Activated T-helper 17 cell treated with anti-CD3 and anti-CD28 coated beads, Interleukin-2, amount 50 U/mL, for 72 hours (primary cell): ENCODE data around the gene GLP2R. TPM values are rescaled to one million over a fixed set of nuclear protein-coding genes. Genes with fewer than 3 reads are reported as not detected.

Experiments used
- ATAC-seq: fragments of 150-1000 bp; cut with Tn5 transposase; replicated peaks from 2 replicates; pipeline ENCODE4 v1.10.0; 2021; ENCODE audit warnings: mild to moderate bottlenecking, moderate library complexity
- H3K27ac Mint-ChIP-seq: one replicate; pipeline ENCODE4 v1.8.0; 2022; ENCODE audit warnings: mixed read lengths
- H3K27me3 Mint-ChIP-seq: one replicate; pipeline ENCODE4 v1.8.0; 2022; ENCODE audit warnings: mixed read lengths
- H3K36me3 Mint-ChIP-seq: one replicate; pipeline ENCODE4 v1.8.0; 2022; ENCODE audit warnings: low read depth, mild to moderate bottlenecking, mixed read lengths
- H3K4me1 Mint-ChIP-seq: one replicate; pipeline ENCODE4 v1.8.0; 2022; ENCODE audit warnings: mixed read lengths
- H3K4me3 Mint-ChIP-seq: one replicate; pipeline ENCODE4 v1.8.0; 2022; ENCODE audit warnings: mild to moderate bottlenecking, mixed read lengths
- H3K9me3 Mint-ChIP-seq: one replicate; pipeline ENCODE4 v1.8.0; 2022; ENCODE audit warnings: mixed read lengths
- total RNA-seq, 2 donors: library from RNA; stranded (reverse); gene quantifications; one replicate each; pipeline ENCODE4 v1.2.3, GENCODE V29; 2022

GLP2R gene
- total RNA-seq, 2 donors from 2014 or later: not detected

GRCh38 chr17:9924735-9925191 is 99.0 kb downstream of the GLP2R start:
- Mint-ChIP-seq H3K4me1 (no peaks in the 10 kb centered on the region), H3K36me3 (no peaks in the 10 kb centered on the region), H3K4me3 (no peak overlapping the region), H3K27me3 (no peaks in the 10 kb centered on the region), H3K27ac (no peak overlapping the region), H3K9me3 (no peaks in the 10 kb centered on the region)
- peak; percentile 57 for ATAC-seq

GRCh38 chr17:9925457-9925856 is 99.7 kb downstream of the GLP2R start:
- ATAC-seq: no peak
- no peaks in the 10 kb centered on the region for H3K9me3 Mint-ChIP-seq
- H3K4me3 Mint-ChIP-seq: no peak overlapping the region
- no peaks in the 10 kb centered on the region for H3K27me3 Mint-ChIP-seq
- no peak overlapping the region for H3K27ac Mint-ChIP-seq
- no peaks in the 10 kb centered on the region for H3K4me1 Mint-ChIP-seq
- no peaks in the 10 kb centered on the region for H3K36me3 Mint-ChIP-seq

GRCh38 chr17:9926150-9926804 is 100.6 kb downstream of the GLP2R start:
- ATAC-seq: no peak
- peaks cover 2% of the 10 kb centered on the region for H3K27me3 Mint-ChIP-seq
- no peaks in the 10 kb centered on the region for H3K9me3 Mint-ChIP-seq
- no peak overlapping the region for H3K4me3 Mint-ChIP-seq
- no peaks in the 10 kb centered on the region for H3K4me1 Mint-ChIP-seq
- no peak overlapping the region for H3K27ac Mint-ChIP-seq
- H3K36me3 Mint-ChIP-seq: no peaks in the 10 kb centered on the region

GRCh38 chr17:9928601-9929333 is 103.0 kb downstream of the GLP2R start:
- no peaks in the 10 kb centered on the region for H3K9me3 Mint-ChIP-seq
- H3K4me1 Mint-ChIP-seq: no peaks in the 10 kb centered on the region
- no peak for ATAC-seq
- no peaks in the 10 kb centered on the region for H3K36me3 Mint-ChIP-seq
- H3K27me3 Mint-ChIP-seq: peaks cover 9% of the 10 kb centered on the region
- no peak overlapping the region for H3K4me3 Mint-ChIP-seq
- no peak overlapping the region for H3K27ac Mint-ChIP-seq

- Mint-ChIP-seq H3K27ac (no peak overlapping the region), H3K9me3 (no peaks in the 10 kb centered on the region), H3K4me1 (no peaks in the 10 kb centered on the region), H3K27me3 (peaks cover 9% of the 10 kb centered on the region), H3K36me3 (no peaks in the 10 kb centered on the region), H3K4me3 (no peak overlapping the region)
- ATAC-seq: no peak
Measured at GRCh38 chr17:9929871-9930270, 104.1 kb downstream of the GLP2R start.

GRCh38 chr17:9931144-9931741 is 105.5 kb downstream of the GLP2R start:
- H3K27ac Mint-ChIP-seq: no peak overlapping the region
- H3K27me3 Mint-ChIP-seq: peaks cover 9% of the 10 kb centered on the region
- ATAC-seq: no peak
- no peaks in the 10 kb centered on the region for H3K36me3 Mint-ChIP-seq
- no peaks in the 10 kb centered on the region for H3K4me1 Mint-ChIP-seq
- no peaks in the 10 kb centered on the region for H3K9me3 Mint-ChIP-seq
- H3K4me3 Mint-ChIP-seq: no peak overlapping the region

- no peaks in the 10 kb centered on the region for H3K4me1 Mint-ChIP-seq
- H3K36me3 Mint-ChIP-seq: no peaks in the 10 kb centered on the region
- no peak overlapping the region for H3K4me3 Mint-ChIP-seq
- H3K9me3 Mint-ChIP-seq: no peaks in the 10 kb centered on the region
- H3K27ac Mint-ChIP-seq: no peak overlapping the region
- no peak for ATAC-seq
- peaks cover 9% of the 10 kb centered on the region for H3K27me3 Mint-ChIP-seq
Measured at GRCh38 chr17:9932491-9932890, 106.8 kb downstream of the GLP2R start.

GRCh38 chr17:9934331-9934730 is 108.6 kb downstream of the GLP2R start:
- Mint-ChIP-seq H3K36me3 (no peaks in the 10 kb centered on the region), H3K4me1 (no peaks in the 10 kb centered on the region), H3K27me3 (peaks cover 9% of the 10 kb centered on the region), H3K27ac (no peak overlapping the region), H3K9me3 (no peaks in the 10 kb centered on the region), H3K4me3 (no peak overlapping the region)
- no peak for ATAC-seq

GRCh38 chr17:9935408-9935807 is 109.7 kb downstream of the GLP2R start:
- Mint-ChIP-seq H3K4me3 (no peak overlapping the region), H3K27ac (no peak overlapping the region), H3K36me3 (no peaks in the 10 kb centered on the region), H3K4me1 (no peaks in the 10 kb centered on the region), H3K27me3 (peaks cover 9% of the 10 kb centered on the region), H3K9me3 (no peaks in the 10 kb centered on the region)
- no peak for ATAC-seq

GRCh38 chr17:9936095-9936494 is 110.4 kb downstream of the GLP2R start:
- H3K27ac Mint-ChIP-seq: no peak overlapping the region
- H3K36me3 Mint-ChIP-seq: no peaks in the 10 kb centered on the region
- no peaks in the 10 kb centered on the region for H3K4me1 Mint-ChIP-seq
- H3K9me3 Mint-ChIP-seq: no peaks in the 10 kb centered on the region
- H3K4me3 Mint-ChIP-seq: no peak overlapping the region
- H3K27me3 Mint-ChIP-seq: peaks cover 8% of the 10 kb centered on the region
- no peak for ATAC-seq

GRCh38 chr17:9937241-9937761 is 111.6 kb downstream of the GLP2R start:
- no peaks in the 10 kb centered on the region for H3K36me3 Mint-ChIP-seq
- no peak for ATAC-seq
- no peak overlapping the region for H3K27ac Mint-ChIP-seq
- H3K4me1 Mint-ChIP-seq: no peaks in the 10 kb centered on the region
- H3K4me3 Mint-ChIP-seq: no peak overlapping the region
- H3K9me3 Mint-ChIP-seq: no peaks in the 10 kb centered on the region
- H3K27me3 Mint-ChIP-seq: no peaks in the 10 kb centered on the region

GRCh38 chr17:9937901-9938300 is 112.2 kb downstream of the GLP2R start:
- H3K9me3 Mint-ChIP-seq: no peaks in the 10 kb centered on the region
- no peak overlapping the region for H3K27ac Mint-ChIP-seq
- no peaks in the 10 kb centered on the region for H3K36me3 Mint-ChIP-seq

GRCh38 chr17:9938764-9939163 is 113.0 kb downstream of the GLP2R start:
- H3K9me3 Mint-ChIP-seq: no peaks in the 10 kb centered on the region
- no peaks in the 10 kb centered on the region for H3K4me1 Mint-ChIP-seq
- no peaks in the 10 kb centered on the region for H3K36me3 Mint-ChIP-seq
- no peak overlapping the region for H3K4me3 Mint-ChIP-seq
- no peaks in the 10 kb centered on the region for H3K27me3 Mint-ChIP-seq
- no peak overlapping the region for H3K27ac Mint-ChIP-seq
- no peak for ATAC-seq

More at GRCh38 chr17:9937901-9938300, 112.2 kb downstream of the GLP2R start:
- no peak for ATAC-seq
- Mint-ChIP-seq H3K4me3 (no peak overlapping the region), H3K27me3 (no peaks in the 10 kb centered on the region), H3K4me1 (no peaks in the 10 kb centered on the region)

GRCh38 chr17:9940841-9941240 is 115.1 kb downstream of the GLP2R start:
- Mint-ChIP-seq H3K36me3 (no peaks in the 10 kb centered on the region), H3K4me1 (no peaks in the 10 kb centered on the region), H3K9me3 (no peaks in the 10 kb centered on the region), H3K27me3 (peaks cover 3% of the 10 kb centered on the region), H3K27ac (no peak overlapping the region), H3K4me3 (no peak overlapping the region)
- ATAC-seq: no peak

- no peak for ATAC-seq
- no peak overlapping the region for H3K4me3 Mint-ChIP-seq
Measured at GRCh38 chr17:9941305-9941704, 115.6 kb downstream of the GLP2R start.

More at GRCh38 chr17:9941305-9941704, 115.6 kb downstream of the GLP2R start:
- no peak overlapping the region for H3K27ac Mint-ChIP-seq
- no peaks in the 10 kb centered on the region for H3K4me1 Mint-ChIP-seq
- H3K9me3 Mint-ChIP-seq: no peaks in the 10 kb centered on the region
- peaks cover 3% of the 10 kb centered on the region for H3K27me3 Mint-ChIP-seq
- no peaks in the 10 kb centered on the region for H3K36me3 Mint-ChIP-seq
